Measurements from ENCODE around the gene VAMP1.
A peak's percentile ranks its signal among the peaks of the same experiment; 100 is the strongest.

GRCh38 chr12:6423267-6424007, 47.0 kb downstream of the VAMP1 start:
- TF ChIP-seq CTCF (IDR thresholded peaks at IDR 0.05) (peak; percentile 80 to 97 (median 94)), EP300 (IDR thresholded peaks at IDR 0.05) (no peak), POLR2AphosphoS5 (IDR thresholded peaks at IDR 0.05) (peak; percentile 83)
